22Rv1 (cell line): ENCODE measurements around the gene EID3.

ENCODE experiments used
- H3K27ac ChIP-seq: fragments of 450-650 bp; 2 replicates; pipeline ENCODE4 v1.5.1; 2017
- CTCF ChIP-seq: fragments of 450-650 bp; IDR thresholded peaks from 2 replicates; pipeline ENCODE4 v1.5.1; 2017; ENCODE audit warnings: mild to moderate bottlenecking
- ZFX ChIP-seq: fragments of 450-650 bp; IDR thresholded peaks from 2 replicates; pipeline ENCODE4 v1.6.1; 2017; ENCODE audit warnings: antibody characterized with exemption, borderline replicate concordance

The EID3 gene

GRCh38 chr12:104348283-104348993, 44.9 kb downstream of the EID3 start:
- TF ChIP-seq ZFX (no peak), CTCF (no peak)
- H3K27ac ChIP-seq = no peak overlapping the region

GRCh38 chr12:104348994-104349494, 45.5 kb downstream of the EID3 start:
- no peak for TF ChIP-seq CTCF
- H3K27ac ChIP-seq = no peak overlapping the region

- no peak for TF ChIP-seq CTCF
- no peak for TF ChIP-seq ZFX
- no peak overlapping the region for H3K27ac ChIP-seq
Observed at GRCh38 chr12:104350211-104351056, 46.9 kb downstream of the EID3 start.

GRCh38 chr12:104351057-104351983, 47.8 kb downstream of the EID3 start:
- TF ChIP-seq CTCF = no peak
- TF ChIP-seq ZFX = no peak
- no peak overlapping the region for H3K27ac ChIP-seq

- no peak overlapping the region for H3K27ac ChIP-seq
Observed at GRCh38 chr12:104352106-104352713, 48.7 kb downstream of the EID3 start.

More at GRCh38 chr12:104352106-104352713, 48.7 kb downstream of the EID3 start:
- TF ChIP-seq ZFX = no peak
- TF ChIP-seq CTCF = no peak
